GM18868 (cell line): ENCODE data around the gene SGK2.

Experiments
- ATAC-seq: cut with Tn5 transposase; IDR thresholded peaks from one replicate; pipeline ENCODE4 v1.9.1; 2021; ENCODE audit warnings: mild to moderate bottlenecking, moderate library complexity; ENCODE audit not compliant: unreplicated experiment

The SGK2 gene

GRCh38 chr20:43559147-43559987 is 540 bp downstream of the SGK2 start:
- no peak for ATAC-seq

- no peak for ATAC-seq
Measured at GRCh38 chr20:43560974-43561373, 2.1 kb downstream of the SGK2 start.

GRCh38 chr20:43563429-43563828 is 4.6 kb downstream of the SGK2 start:
- ATAC-seq: no peak

GRCh38 chr20:43563991-43564390 is 5.2 kb downstream of the SGK2 start:
- ATAC-seq: no peak

GRCh38 chr20:43564455-43564854 is 5.6 kb downstream of the SGK2 start:
- ATAC-seq: no peak

- ATAC-seq: no peak
Measured at GRCh38 chr20:43564993-43565757, 6.3 kb downstream of the SGK2 start.

- ATAC-seq: no peak
Measured at GRCh38 chr20:43565758-43566104, 6.9 kb downstream of the SGK2 start.

GRCh38 chr20:43567477-43567876 is 8.7 kb downstream of the SGK2 start:
- ATAC-seq: no peak

- ATAC-seq: no peak
Measured at GRCh38 chr20:43568706-43569105, 9.9 kb downstream of the SGK2 start.

- no peak for ATAC-seq
Measured at GRCh38 chr20:43569282-43569681, 10.5 kb downstream of the SGK2 start.

- ATAC-seq: no peak
Measured at GRCh38 chr20:43570496-43570895, 11.7 kb downstream of the SGK2 start.

GRCh38 chr20:43571310-43571709 is 12.5 kb downstream of the SGK2 start:
- no peak for ATAC-seq

GRCh38 chr20:43571771-43572170 is 12.9 kb downstream of the SGK2 start:
- no peak for ATAC-seq

- ATAC-seq: no peak
Measured at GRCh38 chr20:43572891-43573290, 14.1 kb downstream of the SGK2 start.

GRCh38 chr20:43576108-43576507 is 17.3 kb downstream of the SGK2 start:
- no peak for ATAC-seq

- ATAC-seq: no peak
Measured at GRCh38 chr20:43579861-43580793, 21.3 kb downstream of the SGK2 start.

- no peak for ATAC-seq
Measured at GRCh38 chr20:43583133-43583864, 24.5 kb downstream of the SGK2 start.

GRCh38 chr20:43583982-43584432 is 25.2 kb downstream of the SGK2 start:
- ATAC-seq: no peak

- no peak for ATAC-seq
Measured at GRCh38 chr20:43584448-43585136, 25.8 kb downstream of the SGK2 start.

- ATAC-seq: no peak
Measured at GRCh38 chr20:43586641-43587040, 27.8 kb downstream of the SGK2 start.
